ENCODE results near the gene HOXC10. TPM values are rescaled to one million over a fixed set of nuclear protein-coding genes. Genes with fewer than 3 reads are reported as not detected.

The HOXC10 gene
- total and polyA plus RNA-seq, 2 of the 8 experiments (the other 6 are each of a cell fraction or from before 2014, with no cell fraction given): not detected

- peak; percentile 91 for TF ChIP-seq JUND (IDR thresholded peaks at IDR 0.05; ENCODE audit: low read length)
- TF ChIP-seq ATF2 (IDR thresholded peaks at IDR 0.05; ENCODE audit: low read length): peak; percentile 47; the same call in 1 of the 2 replicates
- TF ChIP-seq SP2 (IDR thresholded peaks at IDR 0.05; ENCODE audit: low read length): no peak
- peak; percentile 51; the same call in 1 of the 2 replicates for TF ChIP-seq JUN (IDR thresholded peaks at IDR 0.05; ENCODE audit: low read depth, low read length)
- TF ChIP-seq POLR2AphosphoS5 (IDR thresholded peaks at IDR 0.05; ENCODE audit: low read depth, low read length): no peak
- TF ChIP-seq RNF2 (IDR thresholded peaks at IDR 0.05; ENCODE audit: borderline replicate concordance, low read depth, low read length, missing control alignments, poor library complexity, severe bottlenecking): peak; percentile 69
- 0 out of 3 replicates have a peak, but pooled peaks of 1 of the 2 experiments have one; percentile 18 for TF ChIP-seq EP300 (IDR thresholded peaks at IDR 0.05; ENCODE audit: borderline replicate concordance in 1 of 2, low read depth in 2 of 2, low read length in 2 of 2)
- no peak for TF ChIP-seq HDAC2 (IDR thresholded peaks at IDR 0.05; ENCODE audit: borderline replicate concordance in 1 of 2, low read depth in 2 of 2, low read length in 2 of 2)
- no peak for TF ChIP-seq RXRA (IDR thresholded peaks at IDR 0.05; ENCODE audit: insufficient read depth, low read depth, low read length)
- no peak for TF ChIP-seq NANOG (IDR thresholded peaks at IDR 0.05; ENCODE audit: insufficient read depth, low read depth, low read length, poor library complexity, severe bottlenecking)
- TF ChIP-seq SP1 (IDR thresholded peaks at IDR 0.05; ENCODE audit: low read depth, low read length): 0 out of 2 replicates have a peak, but pooled peaks have one; percentile 41
- no peak for TF ChIP-seq FOSL1 (IDR thresholded peaks at IDR 0.05; ENCODE audit: insufficient read depth, low read depth, low read length)
- no peak for TF ChIP-seq GTF2F1 (IDR thresholded peaks at IDR 0.05; ENCODE audit: borderline replicate concordance, low read depth, low read length)
- TF ChIP-seq, protein P1, sequence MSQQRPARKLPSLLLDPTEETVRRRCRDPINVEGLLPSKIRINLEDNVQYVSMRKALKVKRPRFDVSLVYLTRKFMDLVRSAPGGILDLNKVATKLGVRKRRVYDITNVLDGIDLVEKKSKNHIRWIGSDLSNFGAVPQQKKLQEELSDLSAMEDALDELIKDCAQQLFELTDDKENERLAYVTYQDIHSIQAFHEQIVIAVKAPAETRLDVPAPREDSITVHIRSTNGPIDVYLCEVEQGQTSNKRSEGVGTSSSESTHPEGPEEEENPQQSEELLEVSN (IDR thresholded peaks at IDR 0.05): 0 out of 2 replicates have a peak, but pooled peaks have one; percentile 8
- TF ChIP-seq KDM5A (IDR thresholded peaks at IDR 0.05; ENCODE audit: low read length): no peak
- TF ChIP-seq KDM1A (IDR thresholded peaks at IDR 0.05; ENCODE audit: borderline replicate concordance, low read length): no peak
- no peak for TF ChIP-seq CHD1 (IDR thresholded peaks at IDR 0.05; ENCODE audit: low read depth, low read length)
- no peak for TF ChIP-seq CHD2 (IDR thresholded peaks at IDR 0.05; ENCODE audit: low read length)
- TF ChIP-seq HDAC6 (IDR thresholded peaks at IDR 0.05; ENCODE audit: low read depth, low read length): no peak
Measured at GRCh38 chr12:53984901-53985691, at the start of gene HOXC10 (continued).
